Neural crest cell (in vitro differentiated cells): ENCODE measurements around the gene DHRS9. TPM values are rescaled to one million over a fixed set of nuclear protein-coding genes. Genes with fewer than 3 reads are reported as not detected.

Experiments
- DNase-seq: peaks from one replicate; pipeline ENCODE4 v3.0.0; 2021; ENCODE audit warnings: low read depth, mixed read lengths, low spot score
- H3K27ac Mint-ChIP-seq: one replicate; pipeline ENCODE4 v1.8.0; 2021; ENCODE audit warnings: mild to moderate bottlenecking, mixed read lengths; ENCODE audit not compliant: unreplicated experiment
- H3K27me3 Mint-ChIP-seq: 2 replicates; pipeline ENCODE4 v1.8.0; 2021; ENCODE audit warnings: low read depth, mild to moderate bottlenecking, mixed read lengths
- H3K36me3 Mint-ChIP-seq: 2 replicates; pipeline ENCODE4 v1.8.0; 2021; ENCODE audit warnings: low read depth, mild to moderate bottlenecking, mixed read lengths
- H3K4me1 Mint-ChIP-seq: 2 replicates; pipeline ENCODE4 v1.8.0; 2021; ENCODE audit warnings: mixed read lengths
- H3K4me3 Mint-ChIP-seq: one replicate; pipeline ENCODE4 v1.8.0; 2021; ENCODE audit warnings: mild to moderate bottlenecking, mixed read lengths
- H3K9me3 Mint-ChIP-seq: 2 replicates; pipeline ENCODE4 v1.8.0; 2021; ENCODE audit warnings: mixed read lengths
- CTCF ChIP-seq: fragments of 200-600 bp; sonication (generic); conservative IDR thresholded peaks from 2 replicates; pipeline ENCODE4 v1.5.0; 2021; ENCODE audit warnings: antibody characterized with exemption, mild to moderate bottlenecking
- total RNA-seq: library from RNA; stranded (reverse); gene quantifications from 2 replicates; pipeline ENCODE4 v1.2.1, GENCODE V29; 2021

DHRS9 gene
- total RNA-seq, 1 donor from 2014 or later = not detected

GRCh38 chr2:169108099-169108884 is 38.9 kb downstream of the DHRS9 start:
- no peak for DNase-seq
- no peak for TF ChIP-seq CTCF
- no peaks in the 10 kb centered on the region for H3K9me3 Mint-ChIP-seq
- peaks cover 7% of the 10 kb centered on the region for H3K27me3 Mint-ChIP-seq
- peaks cover 16% of the 10 kb centered on the region for H3K4me1 Mint-ChIP-seq
- no peak overlapping the region for H3K4me3 Mint-ChIP-seq
- H3K27ac Mint-ChIP-seq = no peak overlapping the region
- no peaks in the 10 kb centered on the region for H3K36me3 Mint-ChIP-seq

GRCh38 chr2:169109502-169110409 is 40.4 kb downstream of the DHRS9 start:
- DNase-seq = peak; percentile 83

DNA sequence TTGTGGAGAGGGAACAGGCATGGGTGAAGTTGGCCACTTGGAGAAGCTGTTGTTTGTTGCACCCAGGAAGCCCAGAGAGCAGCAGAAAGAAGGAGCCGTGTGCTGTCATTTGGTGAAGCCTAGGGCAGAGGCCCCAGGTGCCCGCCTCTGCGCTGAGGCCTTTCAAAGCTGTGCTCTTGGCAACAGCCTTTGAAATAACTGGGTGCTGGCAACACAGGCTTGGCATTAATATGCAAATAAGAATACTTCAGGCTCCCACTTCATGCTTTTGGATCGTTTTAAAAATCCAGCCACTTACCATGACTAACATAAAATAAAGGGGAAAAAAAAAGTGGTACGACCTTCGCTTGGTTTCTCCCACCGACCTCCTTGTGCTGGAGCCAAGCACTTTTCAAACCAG is 41.1 kb downstream of the DHRS9 start:
- Mint-ChIP-seq H3K4me3 (no peak overlapping the region), H3K27me3 (peaks cover 7% of the 10 kb centered on the region), H3K9me3 (peaks cover 3% of the 10 kb centered on the region), H3K27ac (no peak overlapping the region), H3K4me1 (peaks cover 16% of the 10 kb centered on the region), H3K36me3 (no peaks in the 10 kb centered on the region)
- no peak for DNase-seq
- no peak for TF ChIP-seq CTCF

More at GRCh38 chr2:169109502-169110409, 40.4 kb downstream of the DHRS9 start:
- H3K27me3 Mint-ChIP-seq = peaks cover 7% of the 10 kb centered on the region
- H3K4me1 Mint-ChIP-seq = peaks cover 16% of the 10 kb centered on the region
- TF ChIP-seq CTCF = peak; percentile 96
- no peaks in the 10 kb centered on the region for H3K36me3 Mint-ChIP-seq
- H3K4me3 Mint-ChIP-seq = no peak overlapping the region
- no peaks in the 10 kb centered on the region for H3K9me3 Mint-ChIP-seq
- H3K27ac Mint-ChIP-seq = no peak overlapping the region

GRCh38 chr2:169110916-169111315 is 41.6 kb downstream of the DHRS9 start:
- Mint-ChIP-seq H3K4me1 (peaks cover 16% of the 10 kb centered on the region), H3K4me3 (no peak overlapping the region), H3K9me3 (peaks cover 3% of the 10 kb centered on the region), H3K27me3 (peaks cover 7% of the 10 kb centered on the region), H3K27ac (peak overlapping the region; percentile 69), H3K36me3 (no peaks in the 10 kb centered on the region)
- no peak for TF ChIP-seq CTCF
- no peak for DNase-seq

DNA sequence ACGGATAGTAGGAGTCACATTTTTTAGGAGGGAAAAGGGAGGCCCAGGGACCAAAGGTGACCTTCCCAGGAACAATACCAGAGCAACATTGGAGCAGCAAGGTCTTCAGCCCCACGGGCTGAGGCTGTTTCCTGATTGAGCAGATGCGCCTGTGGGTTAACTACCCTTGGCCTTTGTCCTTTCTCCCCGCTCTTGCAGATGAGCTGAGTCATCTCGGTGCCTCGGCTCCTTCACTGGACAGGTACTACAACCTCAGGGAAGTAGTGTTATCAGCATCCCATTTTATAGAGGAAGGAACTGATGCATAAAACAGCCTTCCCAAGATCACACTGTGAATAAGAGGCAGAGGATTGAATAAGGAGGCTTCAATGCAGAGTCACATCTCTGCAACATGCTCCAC is 43.5 kb downstream of the DHRS9 start:
- no peak overlapping the region for H3K4me3 Mint-ChIP-seq
- H3K27ac Mint-ChIP-seq = no peak overlapping the region
- H3K4me1 Mint-ChIP-seq = peaks cover 16% of the 10 kb centered on the region
- no peak for TF ChIP-seq CTCF
- peaks cover 7% of the 10 kb centered on the region for H3K27me3 Mint-ChIP-seq
- DNase-seq = no peak
- peaks cover 3% of the 10 kb centered on the region for H3K9me3 Mint-ChIP-seq
- no peaks in the 10 kb centered on the region for H3K36me3 Mint-ChIP-seq
